ENCODE results near the gene HEBP2.

HEBP2 gene

GRCh38 chr6:138397128-138398122 is 6.6 kb upstream of the HEBP2 start:
- no peak for DNase-seq

DNA sequence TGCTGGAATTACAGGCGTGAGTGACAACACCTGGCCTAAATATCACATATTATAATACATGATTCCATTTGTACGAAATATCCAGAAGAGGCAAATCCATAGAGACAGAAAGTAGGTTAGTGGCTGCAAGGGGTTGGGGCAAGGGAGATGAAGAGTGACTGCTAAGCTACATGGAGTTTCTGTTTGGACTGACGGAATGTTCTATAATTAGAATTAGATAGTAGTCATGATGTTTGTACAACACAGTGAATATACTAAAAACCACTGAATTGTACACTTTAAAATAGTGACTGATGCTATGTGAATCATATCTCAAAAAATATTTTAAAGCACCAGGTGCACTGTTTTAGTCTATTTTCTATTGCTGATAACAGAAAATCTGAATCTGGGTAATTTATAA is 3.7 kb upstream of the HEBP2 start:
- no peak for DNase-seq

GRCh38 chr6:138401960-138402837 is 1.8 kb upstream of the HEBP2 start:
- DNase-seq, result no peak

- no peak for DNase-seq
These were observed 1.2 kb upstream of the HEBP2 start for GRCh38 chr6:138402838-138403187.

DNA sequence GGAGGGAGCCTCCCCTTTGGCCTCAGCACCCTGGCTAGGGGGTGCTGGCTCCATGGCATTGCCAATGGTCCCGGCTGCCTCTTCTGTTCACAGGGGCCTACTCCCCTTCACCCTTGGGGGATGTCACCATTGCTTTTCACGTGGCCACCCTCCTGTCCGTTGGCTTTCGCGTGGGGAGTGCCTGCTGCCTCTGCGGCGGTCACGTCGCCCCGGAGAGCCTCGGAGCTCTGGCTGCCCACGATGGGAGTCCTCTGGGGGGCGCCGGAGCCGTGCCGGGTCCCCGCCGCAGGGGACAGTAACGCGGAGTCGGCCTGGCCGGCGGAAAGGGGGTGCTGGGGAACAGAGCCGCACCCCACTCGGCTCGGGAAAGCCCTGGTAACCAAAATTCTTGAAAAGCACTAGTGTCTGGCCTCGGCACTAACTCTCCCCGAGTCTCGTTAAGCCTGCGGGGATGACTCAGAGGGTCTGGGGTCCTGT is 661 bp upstream of the HEBP2 start:
- DNase-seq, result peak; percentile 69

- peak; percentile 60 for DNase-seq
These were observed 779 bp downstream of the HEBP2 start for GRCh38 chr6:138404666-138405337.

GRCh38 chr6:138405816-138406413 is 1.9 kb downstream of the HEBP2 start:
- no peak for DNase-seq

DNA sequence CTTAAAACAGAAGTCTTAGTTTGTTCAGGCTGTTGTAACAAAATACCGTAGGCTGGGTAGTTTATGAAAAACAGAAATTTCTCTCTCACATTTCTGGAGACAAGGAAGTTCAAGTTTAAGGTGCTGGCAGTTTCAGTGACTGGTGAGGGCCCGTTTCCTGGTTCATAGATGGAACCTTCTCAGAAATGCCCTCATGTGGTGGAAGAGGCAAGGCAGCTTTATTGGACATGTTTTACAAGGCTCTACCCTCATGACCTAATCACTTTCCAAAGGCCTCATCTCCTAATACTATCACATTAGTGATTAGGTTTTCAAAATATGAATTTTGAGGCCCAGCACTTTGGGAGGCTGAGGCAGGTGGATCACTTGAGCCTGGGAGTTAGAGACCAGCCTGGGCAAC is 2.4 kb downstream of the HEBP2 start:
- DNase-seq, result peak; percentile 71

- DNase-seq, result peak; percentile 31
These were observed 6.2 kb downstream of the HEBP2 start for GRCh38 chr6:138410048-138410735.

DNA sequence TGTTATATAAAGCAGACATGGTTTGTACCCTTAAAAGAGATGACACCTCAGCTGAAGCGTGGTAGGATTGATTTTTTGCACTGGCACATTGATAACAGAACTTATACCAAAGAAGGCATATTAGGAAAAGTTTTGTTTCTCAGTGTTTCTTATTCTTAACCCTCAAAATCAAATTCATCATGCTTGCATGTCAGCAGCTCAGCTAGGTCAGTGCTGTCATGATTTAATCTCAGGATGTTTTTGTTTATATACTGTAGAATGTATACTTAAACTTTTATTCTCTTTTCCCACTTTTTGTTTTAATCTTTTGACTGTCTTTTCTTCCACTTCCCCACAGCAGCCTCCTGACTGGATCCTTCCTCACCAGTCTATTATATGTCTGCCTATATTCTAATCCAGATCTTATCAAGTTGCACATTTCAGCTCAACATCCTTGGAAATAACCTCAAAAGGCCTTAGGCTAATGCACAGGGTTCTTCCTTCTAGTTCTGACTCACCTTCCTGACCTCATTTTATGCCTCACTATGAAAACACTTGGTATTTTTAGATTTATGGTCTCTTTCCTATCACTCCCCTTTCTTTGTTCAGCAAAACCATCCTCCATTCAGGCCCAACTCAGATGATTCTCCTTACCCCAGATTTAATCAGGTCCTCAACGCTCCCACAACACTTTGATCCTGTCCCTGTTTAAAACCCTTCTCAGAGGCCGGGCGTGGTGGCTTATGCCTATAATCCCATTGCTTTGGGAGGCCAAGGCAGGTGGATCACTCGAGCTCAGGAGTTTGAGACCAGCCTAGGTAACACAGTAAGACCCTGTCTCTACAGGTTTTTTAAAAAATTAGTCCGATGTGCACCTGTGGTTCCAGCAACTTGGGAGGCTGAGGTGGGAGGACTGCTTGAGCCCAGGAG is 7.2 kb downstream of the HEBP2 start:
- no peak for DNase-seq

- DNase-seq, result no peak
These were observed 11.1 kb downstream of the HEBP2 start for GRCh38 chr6:138415125-138415524.

GRCh38 chr6:138416206-138416605 is 12.2 kb downstream of the HEBP2 start:
- DNase-seq, result no peak

GRCh38 chr6:138417493-138418117 is 13.6 kb downstream of the HEBP2 start:
- no peak for DNase-seq

- no peak for DNase-seq
These were observed 14.2 kb downstream of the HEBP2 start for GRCh38 chr6:138418118-138418742.

- DNase-seq, result no peak
These were observed 15.7 kb downstream of the HEBP2 start for GRCh38 chr6:138419766-138420165.

DNA sequence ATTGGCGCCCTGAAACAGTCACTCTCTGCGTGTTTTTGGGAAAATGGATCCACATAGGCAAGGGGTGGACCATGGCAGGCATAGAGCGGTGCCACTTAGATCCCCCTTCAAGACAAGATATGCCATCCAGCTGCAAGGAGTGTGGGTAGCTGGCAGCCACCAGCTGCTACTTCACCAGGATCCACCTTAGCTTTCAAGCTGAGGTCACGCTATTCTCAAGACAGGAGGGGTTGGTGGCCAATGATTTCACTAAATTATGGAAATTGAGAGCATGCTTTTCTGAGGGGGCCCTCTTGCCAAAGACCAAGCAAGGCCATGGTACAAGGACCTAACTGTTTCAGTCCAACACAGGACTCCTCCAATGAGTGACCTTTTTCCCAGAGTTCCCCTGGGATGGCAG is 16.3 kb downstream of the HEBP2 start:
- no peak for DNase-seq

DNA sequence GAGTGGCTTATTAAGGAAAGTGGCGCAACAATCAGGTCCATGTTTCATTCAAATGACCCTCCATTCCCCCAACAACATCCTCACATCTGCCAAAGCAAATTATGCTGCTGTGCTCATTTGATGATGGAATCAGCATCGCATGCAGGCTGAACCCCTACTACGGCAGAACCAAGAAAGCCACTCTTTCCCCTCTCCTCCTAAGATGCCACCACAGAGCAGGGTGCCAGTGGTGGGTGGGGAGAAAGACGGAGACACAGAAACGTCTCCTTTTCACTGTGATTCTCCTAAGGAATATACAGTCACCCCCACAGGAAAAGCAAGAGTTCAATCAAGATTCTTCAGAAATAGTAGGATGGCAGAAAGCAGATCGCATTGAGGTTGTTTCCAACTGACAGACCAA is 17.1 kb downstream of the HEBP2 start:
- DNase-seq, result no peak

- DNase-seq, result no peak
These were observed 17.6 kb downstream of the HEBP2 start for GRCh38 chr6:138421608-138422007.

DNA sequence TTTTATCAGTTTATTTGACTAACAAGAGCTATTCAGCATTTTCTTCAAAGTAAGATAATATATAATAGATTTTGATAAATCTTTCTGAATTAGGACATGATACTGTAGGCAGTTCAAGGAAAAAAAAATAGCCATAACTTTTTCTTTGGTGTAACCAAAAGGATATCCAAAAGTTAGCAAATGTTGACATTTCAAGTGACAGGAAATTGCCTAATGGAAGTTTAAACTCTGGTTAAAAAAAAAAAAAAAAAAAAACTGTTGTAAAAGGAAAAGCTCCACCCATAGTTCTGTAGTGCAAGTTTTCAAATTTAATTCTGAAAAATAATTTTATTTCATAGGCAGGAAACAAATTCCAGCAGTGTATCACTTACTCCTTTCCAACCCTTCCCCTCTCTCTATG is 18.8 kb downstream of the HEBP2 start:
- peak; percentile 45 for DNase-seq
